Neuronal stem cell (in vitro differentiated cells): ENCODE data around the gene OLA1.

ENCODE experiments used
- DNase-seq: peaks from one replicate; pipeline ENCODE4 v3.0.0-alpha.2; 2013; ENCODE audit warnings: low spot score
- H2AFZ ChIP-seq: one replicate; pipeline ENCODE4 v1.6.1; 2013; ENCODE audit warnings: mild to moderate bottlenecking, low read length, inconsistent platforms
- H2AK5ac ChIP-seq: 2 replicates; pipeline ENCODE4 v1.6.1; 2013; ENCODE audit warnings: low read depth, mild to moderate bottlenecking, inconsistent platforms, low read length, moderate library complexity, mixed read lengths
- H2BK120ac ChIP-seq: 2 replicates; pipeline ENCODE4 v1.6.1; 2013; ENCODE audit warnings: low read depth, mild to moderate bottlenecking, inconsistent platforms, low read length, moderate library complexity, mixed read lengths
- H2BK12ac ChIP-seq: one replicate; pipeline ENCODE4 v1.6.1; 2013; ENCODE audit warnings: low read length, inconsistent platforms
- H2BK15ac ChIP-seq: 2 replicates; pipeline ENCODE4 v1.6.1; 2013; ENCODE audit warnings: mild to moderate bottlenecking, low read length, inconsistent platforms, mixed read lengths
- H2BK5ac ChIP-seq: one replicate; pipeline ENCODE4 v1.6.1; 2013; ENCODE audit warnings: inconsistent platforms, mild to moderate bottlenecking, low read length, moderate library complexity
- H3K14ac ChIP-seq: one replicate; pipeline ENCODE4 v1.6.1; 2013; ENCODE audit warnings: low read length, inconsistent platforms
- H3K18ac ChIP-seq: 2 replicates; pipeline ENCODE4 v1.6.1; 2013; ENCODE audit warnings: low read length, inconsistent platforms
- H3K23ac ChIP-seq: 2 replicates; pipeline ENCODE4 v1.6.1; 2013; ENCODE audit warnings: low read depth, mild to moderate bottlenecking, mixed read lengths, low read length, inconsistent platforms; ENCODE audit not compliant: poor library complexity
- H3K27ac ChIP-seq: replicated peaks from 3 replicates; pipeline ENCODE4 v1.5.1; 2013; ENCODE audit warnings: low read length, inconsistent platforms
- H3K27me3 ChIP-seq, 3 experiments: 2 replicates each; pipeline ENCODE4 v1.6.1; 2013; ENCODE audit warnings: low read length in 3 of 3, mild to moderate bottlenecking in 2 of 3, inconsistent platforms in 1 of 3, low read depth in 1 of 3, mixed read lengths in 1 of 3, moderate library complexity in 1 of 3; ENCODE audit not compliant: control insufficient read depth in 3 of 3, insufficient read depth in 3 of 3
- H3K36me3 ChIP-seq, 2 donors: replicated peaks in 1 of 2; 2 replicates each; pipeline ENCODE4 v1.6.1; 2013; ENCODE audit warnings: low read length in 2 of 2; ENCODE audit not compliant: control insufficient read depth in 2 of 2, insufficient read depth in 2 of 2
- H3K4ac ChIP-seq: 2 replicates; pipeline ENCODE4 v1.6.1; 2013; ENCODE audit warnings: inconsistent platforms, mild to moderate bottlenecking, low read length, moderate library complexity
- H3K4me1 ChIP-seq, 2 donors: 1 replicate in 1 of 2; 2 replicates in 1 of 2; pipeline ENCODE4 v1.6.1; 2013; ENCODE audit warnings: low read length in 2 of 2, low read depth in 1 of 2; ENCODE audit not compliant: control insufficient read depth in 2 of 2, insufficient read depth in 1 of 2
- H3K4me2 ChIP-seq: one replicate; pipeline ENCODE4 v1.6.1; 2013; ENCODE audit warnings: mild to moderate bottlenecking, low read length, inconsistent platforms; ENCODE audit not compliant: insufficient read depth, poor library complexity, severe bottlenecking
- H3K4me3 ChIP-seq, 2 donors: 2 replicates each; pipeline ENCODE4 v1.5.1; 2013; ENCODE audit warnings: low read length in 2 of 2, mild to moderate bottlenecking in 2 of 2, inconsistent platforms in 1 of 2, moderate library complexity in 1 of 2
- H3K79me1 ChIP-seq: one replicate; pipeline ENCODE4 v1.6.1; 2013; ENCODE audit warnings: low read depth, mild to moderate bottlenecking, inconsistent platforms, low read length, moderate library complexity
- H3K9ac ChIP-seq: one replicate; pipeline ENCODE4 v1.6.1; 2013; ENCODE audit warnings: mild to moderate bottlenecking, low read depth, low read length, inconsistent platforms; ENCODE audit not compliant: poor library complexity
- H3K9me3 ChIP-seq, 2 donors: replicated peaks in 1 of 2; 2 replicates each; pipeline versions ENCODE3 to v1.6.1; 2013; ENCODE audit warnings: low read length in 2 of 2, mild to moderate bottlenecking in 2 of 2, inconsistent platforms in 1 of 2, low read depth in 1 of 2, mixed read lengths in 1 of 2, moderate library complexity in 1 of 2; ENCODE audit not compliant: control insufficient read depth in 2 of 2, insufficient read depth in 1 of 2
- H4K8ac ChIP-seq: one replicate; pipeline ENCODE4 v1.6.1; 2013; ENCODE audit warnings: low read depth, mild to moderate bottlenecking, inconsistent platforms, low read length, moderate library complexity
- H4K91ac ChIP-seq: one replicate; pipeline ENCODE4 v1.6.1; 2013; ENCODE audit warnings: low read length, low read depth, mild to moderate bottlenecking, inconsistent platforms; ENCODE audit not compliant: poor library complexity
- WGBS, 2 donors: extraction: QIAGEN DNeasy Blood & Tissue Kit; methylation state at CpG; one replicate each; pipeline ENCODE4 v1.1.7; 2013; ENCODE audit warnings: missing lambda C conversion rate in 2 of 2, mixed read lengths in 1 of 2; ENCODE audit not compliant: insufficient read length in 2 of 2, insufficient replicate concordance in 1 of 2; ENCODE audit errors: extremely low coverage in 2 of 2; 5-methylcytosine and 5-hydroxymethylcytosine counted together

The OLA1 gene

GRCh38 chr2:174195253-174195652 lies 53.1 kb downstream of the OLA1 start:
- Histone ChIP-seq H3K79me1 (no peaks in the 10 kb centered on the region), H3K4me1 (peaks cover 0 to 2% of the 10 kb centered on the region in 2 donors), H3K14ac (no peak overlapping the region), H3K23ac (no peak overlapping the region), H3K4me3 (no peak overlapping the region), H2BK5ac (no peak overlapping the region), H3K4ac (no peak overlapping the region), H2AK5ac (no peak overlapping the region), H3K36me3 (peaks cover 0 to 3% of the 10 kb centered on the region in 2 donors), H4K91ac (no peak overlapping the region), H2BK12ac (no peak overlapping the region), H2AFZ (no peak overlapping the region), H4K8ac (no peak overlapping the region), H3K9ac (no peak overlapping the region), H3K18ac (no peak overlapping the region), H3K9me3 (peaks cover 2 to 19% of the 10 kb centered on the region in 2 donors), H2BK15ac (no peak overlapping the region), H3K27ac (no peak overlapping the region), H3K4me2 (no peak overlapping the region), H3K27me3 (no peaks in the 10 kb centered on the region), H2BK120ac (no peak overlapping the region)
- no peak for DNase-seq

DNA sequence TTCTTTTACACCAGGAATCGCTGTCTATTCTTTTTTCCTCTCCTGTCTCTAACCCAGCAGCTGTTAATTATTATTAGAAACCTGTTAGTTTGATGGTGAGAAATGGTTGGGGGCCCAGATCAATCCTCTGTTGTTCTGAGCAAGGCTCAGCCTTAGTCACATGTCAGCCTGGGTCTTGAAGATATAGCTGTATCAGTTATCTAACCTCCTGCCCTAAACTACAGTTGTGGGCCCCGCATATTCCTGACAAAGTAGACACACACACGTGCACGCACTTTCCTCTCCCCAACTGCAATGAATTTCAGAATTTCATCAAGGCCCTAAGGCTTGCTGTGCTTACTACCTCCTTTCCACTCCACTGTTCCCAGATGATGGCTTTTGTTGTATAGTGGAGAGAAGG lies 54.6 kb downstream of the OLA1 start:
- Histone ChIP-seq H3K14ac (no peak overlapping the region), H4K8ac (no peak overlapping the region), H2BK5ac (no peak overlapping the region), H3K23ac (no peak overlapping the region), H3K9me3 (peaks cover 2 to 19% of the 10 kb centered on the region in 2 donors), H3K18ac (no peak overlapping the region), H2AFZ (no peak overlapping the region), H2BK120ac (no peak overlapping the region), H3K9ac (no peak overlapping the region), H2BK15ac (no peak overlapping the region), H3K4ac (no peak overlapping the region), H3K27ac (no peak overlapping the region), H3K79me1 (no peaks in the 10 kb centered on the region), H3K4me1 (peaks cover 0 to 2% of the 10 kb centered on the region in 2 donors), H3K4me2 (no peak overlapping the region), H3K36me3 (peaks cover 0 to 3% of the 10 kb centered on the region in 2 donors), H3K27me3 (no peaks in the 10 kb centered on the region), H2AK5ac (no peak overlapping the region), H2BK12ac (no peak overlapping the region), H3K4me3 (no peak overlapping the region), H4K91ac (no peak overlapping the region)
- no CpG with 5 or more reads among the region's 4 CpGs for WGBS, 2 donors
- DNase-seq = no peak

DNA sequence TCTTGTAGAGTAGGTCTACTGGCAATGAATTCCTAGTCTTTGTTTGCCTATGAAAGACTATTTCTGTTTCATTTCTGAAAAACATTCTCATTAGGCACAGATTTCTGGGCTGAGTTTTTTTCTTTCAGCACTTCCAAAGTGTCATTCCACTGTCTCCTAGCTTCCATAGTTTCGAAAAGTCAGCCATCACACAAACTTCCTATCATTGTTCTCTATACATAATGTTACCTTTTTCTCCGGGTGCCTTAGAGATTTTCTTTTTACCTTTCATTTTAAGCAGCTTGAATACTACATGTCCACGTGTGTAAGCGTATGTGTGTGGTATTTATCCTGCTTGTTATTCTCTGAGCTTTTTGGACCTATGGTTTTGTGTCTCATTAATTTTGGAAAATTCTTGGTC lies 55.7 kb downstream of the OLA1 start:
- Histone ChIP-seq H2AK5ac (no peak overlapping the region), H3K9ac (no peak overlapping the region), H2BK120ac (no peak overlapping the region), H3K79me1 (no peaks in the 10 kb centered on the region), H3K4me1 (peaks cover 0 to 2% of the 10 kb centered on the region in 2 donors), H2AFZ (no peak overlapping the region), H3K4ac (no peak overlapping the region), H2BK12ac (no peak overlapping the region), H2BK15ac (no peak overlapping the region), H3K27ac (no peak overlapping the region), H3K4me3 (no peak overlapping the region), H4K91ac (no peak overlapping the region), H3K27me3 (no peaks in the 10 kb centered on the region), H3K4me2 (no peak overlapping the region), H3K36me3 (peaks cover 0 to 12% of the 10 kb centered on the region in 2 donors), H4K8ac (no peak overlapping the region), H3K18ac (no peak overlapping the region), H3K14ac (no peak overlapping the region), H3K23ac (no peak overlapping the region), H2BK5ac (no peak overlapping the region), H3K9me3 (peaks cover 2 to 19% of the 10 kb centered on the region in 2 donors)
- WGBS, 2 donors = no CpG with 5 or more reads among the region's 4 CpGs
- DNase-seq = no peak

- Histone ChIP-seq H3K4me2 (no peak overlapping the region), H3K4me3 (no peak overlapping the region), H3K9ac (no peak overlapping the region), H3K36me3 (peaks cover 0 to 14% of the 10 kb centered on the region in 2 donors), H2BK12ac (no peak overlapping the region), H3K4ac (no peak overlapping the region), H3K23ac (no peak overlapping the region), H3K18ac (no peak overlapping the region), H2BK120ac (no peak overlapping the region), H3K4me1 (no peaks in the 10 kb centered on the region), H3K27ac (no peak overlapping the region), H3K9me3 (peaks cover 2 to 19% of the 10 kb centered on the region in 2 donors), H2AK5ac (no peak overlapping the region), H3K27me3 (no peaks in the 10 kb centered on the region), H3K79me1 (no peaks in the 10 kb centered on the region), H4K8ac (no peak overlapping the region), H4K91ac (no peak overlapping the region), H2BK5ac (no peak overlapping the region), H2BK15ac (no peak overlapping the region), H2AFZ (no peak overlapping the region), H3K14ac (no peak overlapping the region)
- DNase-seq = no peak
- WGBS, 2 donors = no CpG with 5 or more reads among the region's 6 CpGs
These were observed 56.8 kb downstream of the OLA1 start for GRCh38 chr2:174191342-174192074.
